Measurements from ENCODE around the gene CD180.

The CD180 gene

DNA sequence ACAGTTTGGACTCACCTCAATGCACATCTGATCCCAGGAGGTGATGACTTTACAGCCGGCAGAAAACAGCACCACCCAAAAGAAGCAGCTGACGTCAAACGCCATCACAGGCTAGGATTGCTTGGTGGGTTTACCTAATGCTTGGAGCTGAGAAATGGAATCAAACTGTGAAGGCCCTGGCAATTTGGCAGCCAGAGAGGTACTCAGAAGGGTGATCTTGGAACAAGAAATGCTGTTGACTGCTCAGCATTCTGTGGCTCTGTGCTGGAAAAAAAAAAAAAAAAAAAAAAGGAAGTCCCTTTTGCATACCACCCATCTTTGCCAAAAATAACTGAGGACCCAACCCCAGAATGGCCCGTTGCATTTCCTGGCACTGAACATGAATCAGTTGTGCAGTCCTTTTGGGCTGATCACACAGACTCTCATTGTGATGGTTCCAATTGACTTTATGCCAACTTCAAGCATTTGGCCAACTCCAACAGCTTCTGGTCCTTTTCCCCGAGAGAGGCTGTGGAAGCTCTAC, at the start of gene CD180:
Gene CD180, minus strand, starts transcription at position 263 of the 523 bp plus-strand sequence. Its CDS starts 158 bp downstream, at position 105.
- Histone ChIP-seq H3K36me3 (ENCODE audit: insufficient read depth, low read length) (no peaks in the 10 kb centered on the region; the same call in 1 of the 2 replicates), H3K9ac (ENCODE audit: low read depth, low read length) (no peak within 1 kb of the TSS), H3K4me1 (ENCODE audit: insufficient read depth, low read length) (no peaks in the 10 kb centered on the region), H3K9me3 (ENCODE audit: control insufficient read depth, insufficient read depth, low read length) (peaks cover 3% of the 10 kb centered on the region; the same call in 1 of the 2 replicates)

DNA sequence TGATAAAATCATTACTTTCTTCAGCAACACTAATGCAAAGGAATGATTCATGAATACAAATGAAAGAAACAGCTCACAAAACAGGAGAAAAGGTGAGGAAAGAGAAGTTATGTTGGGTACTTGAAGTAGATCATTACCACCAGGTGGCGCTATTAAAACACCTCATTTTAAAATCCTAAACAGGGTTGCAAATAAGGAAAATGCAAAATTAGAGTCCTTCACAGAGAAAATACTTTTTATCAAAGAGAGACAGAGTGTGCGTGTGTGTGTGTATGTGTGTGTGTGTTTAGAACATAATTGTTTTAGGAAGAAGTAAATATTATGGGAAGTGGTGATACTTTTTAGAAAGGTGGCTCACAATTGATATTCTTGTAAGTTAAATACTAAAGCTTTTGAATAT, 49.5 kb upstream of the CD180 start:
- H3K9me3 ChIP-seq (ENCODE audit: control insufficient read depth, insufficient read depth, low read length), result no peaks in the 10 kb centered on the region
- no peaks in the 10 kb centered on the region for H3K36me3 ChIP-seq (ENCODE audit: insufficient read depth, low read length)
- no peak overlapping the region for H3K9ac ChIP-seq (ENCODE audit: low read depth, low read length)
- H3K4me1 ChIP-seq (ENCODE audit: insufficient read depth, low read length), result peaks cover 8% of the 10 kb centered on the region

DNA sequence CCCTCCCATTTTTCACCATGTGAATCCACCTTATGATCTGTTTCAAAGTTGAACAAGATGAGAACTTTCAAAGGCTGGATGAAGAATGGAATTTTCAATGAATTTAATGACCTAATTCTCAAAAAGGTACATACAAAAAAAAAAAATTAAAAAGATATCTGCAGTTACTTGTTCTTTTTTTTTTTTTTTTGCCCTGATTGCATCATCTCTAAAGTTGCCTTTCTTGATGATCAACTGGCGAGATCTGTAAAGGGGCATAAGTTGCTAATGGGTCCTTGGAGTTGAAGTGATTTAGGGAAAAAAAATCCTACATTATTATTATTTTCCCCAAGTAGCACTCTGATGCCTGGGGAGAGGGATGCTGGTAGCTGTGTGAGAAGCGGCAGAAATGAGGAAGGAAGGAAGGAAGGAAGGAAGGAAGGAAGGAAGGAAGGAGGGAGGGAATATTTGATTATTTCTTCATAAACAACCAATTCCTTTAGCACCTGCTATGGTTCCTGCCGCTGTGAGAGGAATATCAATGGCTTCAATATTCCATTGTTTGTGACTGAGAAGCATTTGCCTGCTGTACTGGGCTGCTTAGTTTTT, 48.8 kb upstream of the CD180 start:
- peaks cover 8% of the 10 kb centered on the region for H3K4me1 ChIP-seq (ENCODE audit: insufficient read depth, low read length)
- H3K36me3 ChIP-seq (ENCODE audit: insufficient read depth, low read length), result no peaks in the 10 kb centered on the region
- no peak overlapping the region for H3K9ac ChIP-seq (ENCODE audit: low read depth, low read length)
- H3K9me3 ChIP-seq (ENCODE audit: control insufficient read depth, insufficient read depth, low read length), result no peaks in the 10 kb centered on the region

DNA sequence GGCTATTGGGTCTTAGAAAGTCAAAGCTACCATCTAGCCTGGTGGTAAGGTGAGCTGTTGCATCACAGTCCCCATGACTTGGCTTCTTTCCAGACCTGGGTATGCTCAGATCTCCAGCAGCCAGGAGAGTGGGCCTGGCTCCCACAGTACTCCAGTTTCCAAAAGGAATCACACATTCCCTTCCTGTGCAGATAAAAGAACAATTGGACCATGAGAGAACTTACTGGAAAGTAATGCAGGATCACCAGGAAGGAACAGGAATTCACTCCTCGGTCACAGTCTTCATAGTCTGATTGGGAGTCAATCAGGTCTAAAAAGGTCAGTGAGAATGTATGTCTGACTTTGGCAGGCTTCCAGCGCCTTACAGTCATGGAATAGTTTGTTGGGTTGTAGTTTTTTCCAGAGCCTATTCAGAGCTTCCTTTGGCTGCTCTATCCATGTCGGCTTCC, 47.8 kb upstream of the CD180 start:
- H3K36me3 ChIP-seq (ENCODE audit: insufficient read depth, low read length), result no peaks in the 10 kb centered on the region
- peaks cover 8% of the 10 kb centered on the region for H3K4me1 ChIP-seq (ENCODE audit: insufficient read depth, low read length)
- H3K9ac ChIP-seq (ENCODE audit: low read depth, low read length), result no peak overlapping the region
- no peaks in the 10 kb centered on the region for H3K9me3 ChIP-seq (ENCODE audit: control insufficient read depth, insufficient read depth, low read length)

DNA sequence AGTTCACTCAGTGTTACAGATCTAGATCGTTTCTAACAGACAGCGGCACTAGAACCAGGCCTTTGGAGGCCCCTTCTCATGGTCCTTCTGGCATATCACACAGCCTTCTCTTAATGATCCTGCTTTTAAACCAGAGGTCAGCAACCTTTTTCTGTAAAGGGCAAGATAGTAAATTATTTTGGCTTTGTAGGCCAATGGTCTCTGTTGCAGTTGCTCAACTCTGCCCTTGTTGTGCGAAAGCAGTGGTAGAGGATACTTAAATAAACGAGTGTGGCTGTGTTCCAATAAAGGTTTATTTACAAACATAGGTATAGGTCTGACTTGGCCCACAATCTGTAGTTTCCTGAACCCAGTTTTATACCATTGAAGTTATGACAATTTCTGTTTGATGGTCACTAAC, 47.3 kb upstream of the CD180 start:
- Histone ChIP-seq H3K9me3 (ENCODE audit: control insufficient read depth, insufficient read depth, low read length) (no peaks in the 10 kb centered on the region), H3K36me3 (ENCODE audit: insufficient read depth, low read length) (no peaks in the 10 kb centered on the region), H3K4me1 (ENCODE audit: insufficient read depth, low read length) (peaks cover 8% of the 10 kb centered on the region), H3K9ac (ENCODE audit: low read depth, low read length) (no peak overlapping the region)

DNA sequence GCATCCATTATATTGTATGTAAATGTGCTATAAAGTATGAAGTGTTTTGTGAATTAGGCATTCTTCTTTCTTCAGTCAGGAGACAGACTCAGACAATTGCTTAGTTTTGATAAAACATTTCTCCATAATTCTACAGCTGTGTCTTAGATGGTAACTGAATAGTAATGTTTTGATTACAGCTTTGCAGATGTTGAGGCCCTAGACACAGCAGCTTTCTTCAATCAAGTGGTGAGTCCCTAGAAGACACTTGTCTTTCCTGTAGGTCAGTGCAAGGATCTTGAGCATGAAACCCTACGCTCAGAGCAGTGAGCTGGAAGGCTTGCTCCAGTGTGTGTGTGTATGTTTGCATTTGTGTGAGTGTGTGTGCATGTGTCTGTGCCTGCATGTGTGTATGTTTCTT, 46.8 kb upstream of the CD180 start:
- Histone ChIP-seq H3K9ac (ENCODE audit: low read depth, low read length) (no peak overlapping the region), H3K4me1 (ENCODE audit: insufficient read depth, low read length) (peaks cover 8% of the 10 kb centered on the region), H3K36me3 (ENCODE audit: insufficient read depth, low read length) (no peaks in the 10 kb centered on the region)

DNA sequence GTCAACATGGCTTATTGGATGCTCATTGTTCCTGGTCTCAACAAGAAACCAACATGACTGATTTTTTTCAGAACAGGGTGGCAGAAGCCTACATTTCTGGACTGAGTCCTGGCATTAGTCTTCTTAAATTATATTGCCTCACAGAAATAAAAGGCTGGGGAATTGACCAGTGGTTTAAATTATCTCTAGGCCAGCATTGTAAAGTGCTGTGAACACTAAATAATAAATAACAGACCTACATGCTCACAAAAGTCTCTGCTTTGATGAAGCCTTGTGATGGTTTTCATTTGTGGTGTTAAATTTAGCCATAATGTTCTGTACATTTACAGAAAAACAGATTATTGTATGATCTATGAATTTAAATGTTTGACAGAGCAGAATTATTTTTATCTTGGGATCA, 44.7 kb upstream of the CD180 start:
- H3K4me1 ChIP-seq (ENCODE audit: insufficient read depth, low read length), result peaks cover 6% of the 10 kb centered on the region
- H3K36me3 ChIP-seq (ENCODE audit: insufficient read depth, low read length), result no peaks in the 10 kb centered on the region
- H3K9me3 ChIP-seq (ENCODE audit: control insufficient read depth, insufficient read depth, low read length), result no peaks in the 10 kb centered on the region
- H3K9ac ChIP-seq (ENCODE audit: low read depth, low read length), result no peak overlapping the region

More for the DNA sequence above, 46.8 kb upstream of the CD180 start:
- no peaks in the 10 kb centered on the region for H3K9me3 ChIP-seq (ENCODE audit: control insufficient read depth, insufficient read depth, low read length)

DNA sequence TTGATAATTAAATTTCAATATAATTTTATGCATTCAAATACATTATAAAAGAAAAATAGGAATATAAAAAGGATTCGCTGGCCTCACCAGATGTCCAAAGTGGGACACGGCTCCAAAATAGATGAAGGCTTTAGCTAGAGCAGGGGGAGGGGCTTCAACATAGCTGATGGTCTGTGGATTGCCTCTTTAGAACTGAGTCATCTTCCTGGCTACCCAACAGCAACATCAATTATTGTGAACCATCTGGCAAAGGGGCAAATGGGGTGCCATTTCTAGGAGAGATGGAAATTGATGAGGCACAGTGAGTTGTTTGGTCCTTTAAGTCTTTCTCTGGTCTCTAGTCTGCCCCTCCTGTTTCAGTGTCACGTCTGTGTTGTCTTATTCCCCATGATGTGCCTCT, 44.2 kb upstream of the CD180 start:
- no peaks in the 10 kb centered on the region for H3K9me3 ChIP-seq (ENCODE audit: control insufficient read depth, insufficient read depth, low read length)
- H3K36me3 ChIP-seq (ENCODE audit: insufficient read depth, low read length), result no peaks in the 10 kb centered on the region
- H3K9ac ChIP-seq (ENCODE audit: low read depth, low read length), result no peak overlapping the region
- peaks cover 3% of the 10 kb centered on the region for H3K4me1 ChIP-seq (ENCODE audit: insufficient read depth, low read length)

DNA sequence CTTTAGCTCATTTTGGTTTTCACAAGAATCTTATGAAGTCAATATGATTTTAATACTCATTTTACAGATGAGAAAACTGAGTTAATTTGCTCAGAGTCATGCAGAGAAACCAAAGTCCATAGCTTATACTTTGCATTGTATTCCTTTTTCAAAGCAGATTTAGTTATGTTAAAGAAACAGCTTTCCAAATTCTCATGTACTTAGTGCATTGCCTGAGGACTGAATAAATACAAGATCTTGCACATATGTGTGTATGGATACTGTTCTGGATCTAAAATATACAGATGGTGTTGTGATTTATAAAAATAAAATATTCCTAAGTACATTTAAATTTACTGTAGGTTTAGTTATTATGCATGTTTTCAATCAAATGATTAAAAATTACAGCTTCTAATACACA, 43.5 kb upstream of the CD180 start:
- H3K4me1 ChIP-seq (ENCODE audit: insufficient read depth, low read length), result no peaks in the 10 kb centered on the region
- H3K9me3 ChIP-seq (ENCODE audit: control insufficient read depth, insufficient read depth, low read length), result no peaks in the 10 kb centered on the region
- H3K9ac ChIP-seq (ENCODE audit: low read depth, low read length), result no peak overlapping the region
- H3K36me3 ChIP-seq (ENCODE audit: insufficient read depth, low read length), result no peaks in the 10 kb centered on the region

DNA sequence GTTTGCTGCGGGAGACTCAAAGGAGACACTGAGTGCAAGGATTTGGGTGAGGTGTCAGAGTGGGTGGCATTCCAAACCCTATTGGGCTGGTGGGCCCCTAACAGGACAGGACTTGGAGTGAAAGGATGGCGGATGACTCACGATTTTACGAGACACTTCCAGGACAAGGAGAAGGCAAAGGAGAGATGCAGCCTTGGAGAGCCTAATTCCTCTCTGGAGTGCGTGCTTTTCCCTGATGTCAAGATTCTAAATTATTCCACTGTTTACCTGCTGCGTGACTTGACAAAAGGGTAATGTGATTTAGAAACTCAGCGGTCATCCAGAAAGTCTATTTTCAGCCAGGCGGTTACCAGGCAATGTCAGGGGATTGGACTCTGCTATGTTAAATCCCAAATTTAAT, 41.6 kb upstream of the CD180 start:
- Histone ChIP-seq H3K36me3 (ENCODE audit: insufficient read depth, low read length) (no peaks in the 10 kb centered on the region), H3K9me3 (ENCODE audit: control insufficient read depth, insufficient read depth, low read length) (no peaks in the 10 kb centered on the region), H3K4me1 (ENCODE audit: insufficient read depth, low read length) (no peaks in the 10 kb centered on the region), H3K9ac (ENCODE audit: low read depth, low read length) (no peak overlapping the region)

DNA sequence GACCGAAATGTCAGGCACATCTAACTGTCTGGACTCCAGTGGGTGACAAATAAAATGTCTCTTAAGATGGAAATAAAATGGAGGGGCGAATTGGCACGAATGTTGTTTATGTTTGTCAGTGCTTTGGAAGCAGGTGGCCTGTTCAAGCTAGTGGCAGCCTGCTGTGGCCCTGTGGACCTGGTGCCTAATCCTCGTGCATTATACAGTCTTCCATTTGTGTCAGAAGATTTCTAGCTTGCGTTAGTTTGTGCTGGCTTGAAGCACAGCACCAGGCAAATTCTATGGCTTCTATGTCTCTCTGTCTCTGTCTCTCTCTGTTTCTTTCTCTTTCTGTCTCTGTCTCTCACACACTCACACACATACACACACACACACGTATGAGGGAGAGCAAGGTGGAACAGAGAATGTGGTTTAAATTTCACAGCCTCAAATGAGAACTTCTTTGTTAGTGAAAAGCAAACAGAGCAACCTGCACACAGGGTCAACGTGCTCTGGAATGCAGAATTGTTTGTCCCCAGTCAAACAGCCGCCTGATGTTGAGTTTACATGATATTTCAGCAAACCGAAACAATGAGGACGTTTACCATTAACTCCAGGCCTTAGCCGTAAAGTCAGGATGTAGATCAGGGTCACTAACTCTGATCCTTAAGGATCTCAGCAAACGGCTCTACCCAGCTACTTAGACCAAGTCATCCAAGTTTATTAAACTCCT, 39.0 kb upstream of the CD180 start:
- no peaks in the 10 kb centered on the region for H3K36me3 ChIP-seq (ENCODE audit: insufficient read depth, low read length)
- no peaks in the 10 kb centered on the region for H3K9me3 ChIP-seq (ENCODE audit: control insufficient read depth, insufficient read depth, low read length)
- no peak overlapping the region for H3K9ac ChIP-seq (ENCODE audit: low read depth, low read length)
- no peaks in the 10 kb centered on the region for H3K4me1 ChIP-seq (ENCODE audit: insufficient read depth, low read length)

DNA sequence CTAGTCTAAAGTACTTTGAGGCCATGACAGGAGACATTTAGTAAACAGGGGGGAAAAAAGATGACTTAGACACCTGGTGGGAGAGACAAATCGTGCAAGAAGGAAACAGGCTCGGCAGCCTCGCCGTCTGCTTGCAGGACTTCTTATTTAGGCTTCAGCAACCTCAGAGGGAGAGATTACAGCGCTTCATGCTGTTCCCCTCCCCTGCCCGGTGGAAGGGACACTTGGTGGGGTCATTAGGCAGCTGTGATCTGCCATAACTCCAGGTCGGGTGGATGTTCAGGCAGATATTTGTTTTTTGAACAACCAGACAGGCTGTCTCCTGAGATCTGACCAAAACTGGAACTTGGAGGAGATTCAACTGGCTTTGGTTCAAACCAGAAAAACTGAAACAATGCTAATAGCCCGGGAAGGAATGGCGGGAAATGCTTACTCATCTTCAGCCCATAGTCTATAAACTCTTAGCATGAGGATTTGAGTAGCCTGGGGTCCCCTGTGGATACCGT, 38.1 kb upstream of the CD180 start:
- Histone ChIP-seq H3K9me3 (ENCODE audit: control insufficient read depth, insufficient read depth, low read length) (no peaks in the 10 kb centered on the region), H3K4me1 (ENCODE audit: insufficient read depth, low read length) (no peaks in the 10 kb centered on the region), H3K36me3 (ENCODE audit: insufficient read depth, low read length) (no peaks in the 10 kb centered on the region), H3K9ac (ENCODE audit: low read depth, low read length) (no peak overlapping the region)

DNA sequence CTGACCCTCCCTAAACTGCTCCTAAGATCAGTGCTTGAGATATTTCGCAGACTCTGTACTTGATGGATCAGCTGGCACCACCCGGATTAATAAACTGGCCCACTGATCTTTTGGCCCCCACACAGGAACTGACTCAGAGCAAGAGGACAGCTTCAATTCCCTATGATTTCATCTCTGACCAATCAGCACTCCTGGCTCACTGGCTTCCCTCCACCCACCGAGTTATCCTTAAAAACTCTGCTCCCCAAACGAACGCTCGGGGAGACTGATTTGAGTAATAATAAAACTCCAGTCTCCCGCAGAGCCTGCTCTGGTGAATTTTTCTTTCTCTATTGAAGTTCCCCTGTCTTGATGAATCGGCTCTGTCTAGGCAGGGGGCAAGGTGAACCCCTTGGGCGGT, 36.5 kb upstream of the CD180 start:
- no peaks in the 10 kb centered on the region for H3K9me3 ChIP-seq (ENCODE audit: control insufficient read depth, insufficient read depth, low read length)
- H3K4me1 ChIP-seq (ENCODE audit: insufficient read depth, low read length), result no peaks in the 10 kb centered on the region
- H3K36me3 ChIP-seq (ENCODE audit: insufficient read depth, low read length), result no peaks in the 10 kb centered on the region
- H3K9ac ChIP-seq (ENCODE audit: low read depth, low read length), result no peak overlapping the region

DNA sequence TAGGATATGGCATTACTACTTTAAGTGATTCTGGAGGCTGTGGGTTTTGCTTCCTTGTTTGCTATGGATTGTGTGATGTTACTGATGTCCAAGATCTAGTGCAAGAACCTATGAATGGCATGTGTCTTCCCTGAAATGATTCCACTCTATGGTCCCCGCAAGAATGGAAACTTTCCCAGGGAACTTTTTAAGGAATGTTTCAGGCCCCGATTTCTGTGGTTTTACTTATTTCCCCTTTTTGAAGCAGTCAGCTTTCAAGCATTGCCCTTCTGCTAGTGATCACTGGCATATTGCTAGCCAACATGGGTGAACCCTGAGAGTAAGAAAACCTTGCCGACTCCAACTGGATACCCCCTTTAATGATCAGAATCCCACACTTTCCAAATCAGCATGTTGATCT, 26.6 kb upstream of the CD180 start:
- Histone ChIP-seq H3K4me1 (ENCODE audit: insufficient read depth, low read length) (no peaks in the 10 kb centered on the region), H3K9ac (ENCODE audit: low read depth, low read length) (no peak overlapping the region), H3K36me3 (ENCODE audit: insufficient read depth, low read length) (no peaks in the 10 kb centered on the region), H3K9me3 (ENCODE audit: control insufficient read depth, insufficient read depth, low read length) (no peaks in the 10 kb centered on the region)

Measured in ES-I3 (cell line).